GM19397 (cell line): ENCODE results near the gene CELF1.

Experiments
- ATAC-seq: cut with Tn5 transposase; IDR thresholded peaks from one replicate; pipeline ENCODE4 v1.9.1; 2021; ENCODE audit warnings: mild to moderate bottlenecking, moderate library complexity; ENCODE audit not compliant: unreplicated experiment

The CELF1 gene

DNA sequence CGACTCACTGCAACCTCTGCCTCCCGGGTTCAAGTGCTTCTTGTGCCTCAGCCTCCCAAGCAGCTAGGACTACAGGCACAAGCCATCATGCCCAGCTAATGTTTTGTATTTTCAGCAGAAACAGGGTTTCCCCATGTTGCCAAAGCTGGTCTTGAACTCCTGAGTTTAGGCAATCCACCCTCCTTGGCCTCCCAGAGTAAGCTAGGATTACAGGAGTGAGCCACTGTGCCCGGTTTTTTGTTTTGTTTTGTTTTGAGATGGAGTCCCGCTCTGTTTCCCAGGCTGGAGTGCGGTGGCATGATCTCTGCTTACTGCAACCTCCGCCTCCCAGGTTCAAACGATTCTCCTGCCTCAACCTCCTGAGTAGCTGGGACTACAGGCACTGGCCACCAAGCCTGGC lies 41.0 kb downstream of the CELF1 start:
- no peak for ATAC-seq

- ATAC-seq, result no peak
Observed at GRCh38 chr11:47510209-47510608, 42.7 kb downstream of the CELF1 start.

GRCh38 chr11:47509077-47509536 lies 43.8 kb downstream of the CELF1 start:
- ATAC-seq, result no peak

DNA sequence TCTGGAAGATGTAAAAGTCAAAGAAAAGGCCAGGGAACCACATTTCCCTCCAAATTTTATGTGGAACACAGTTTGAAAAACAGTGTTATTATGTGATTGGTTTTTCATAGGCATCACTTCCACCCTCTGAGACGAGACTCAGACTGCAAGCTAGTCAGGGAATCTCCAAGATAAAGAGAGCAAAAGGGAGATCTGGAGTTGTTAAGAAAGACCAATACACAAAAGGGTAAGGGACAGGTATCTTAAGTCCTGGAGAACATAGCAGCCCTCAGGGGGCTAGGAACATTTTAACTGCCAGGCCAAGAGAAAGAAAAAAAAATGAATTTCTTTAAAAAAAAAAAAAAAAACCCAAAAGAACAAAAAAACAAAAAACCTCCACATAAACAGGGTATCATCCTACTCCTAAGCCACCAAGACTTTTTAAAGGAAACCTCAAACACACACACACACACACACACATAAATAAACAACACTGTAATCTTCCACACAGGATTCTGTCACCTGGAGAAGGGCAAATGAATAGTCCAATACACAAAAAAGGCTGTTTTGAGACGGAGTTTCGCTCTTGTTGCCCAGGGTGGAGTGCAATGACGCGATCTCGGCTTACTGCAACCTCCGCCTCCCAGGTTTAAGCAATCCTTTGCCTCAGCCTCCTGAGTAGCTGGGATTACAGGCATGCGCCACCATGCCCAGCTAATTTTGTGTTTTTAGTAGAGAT lies 44.5 kb downstream of the CELF1 start:
- ATAC-seq, result no peak

- ATAC-seq, result no peak
Observed at GRCh38 chr11:47507563-47508239, 45.2 kb downstream of the CELF1 start.

- no peak for ATAC-seq
Observed at GRCh38 chr11:47506795-47507562, 46.0 kb downstream of the CELF1 start.

- no peak for ATAC-seq
Observed at GRCh38 chr11:47506373-47506772, 46.6 kb downstream of the CELF1 start.

GRCh38 chr11:47504910-47505309 lies 48.0 kb downstream of the CELF1 start:
- no peak for ATAC-seq

DNA sequence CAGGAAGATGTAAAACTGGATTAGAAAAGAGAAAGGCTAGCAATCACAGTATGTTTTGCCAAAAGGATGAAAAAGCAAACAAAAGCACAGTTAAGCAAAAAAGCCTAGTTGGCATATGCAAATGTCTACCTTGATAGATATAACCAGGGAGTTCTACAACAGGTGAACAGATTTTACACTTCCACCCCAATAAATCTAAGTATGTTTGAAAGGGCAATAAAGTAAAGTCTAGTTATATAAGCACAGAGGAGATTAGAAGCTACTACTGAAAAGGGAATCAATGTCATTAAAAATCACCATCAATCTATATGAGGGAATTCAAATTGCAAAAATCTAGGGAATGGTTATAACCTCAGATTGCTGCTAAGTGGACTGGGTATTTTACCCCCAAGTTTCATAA lies 49.7 kb downstream of the CELF1 start:
- ATAC-seq, result no peak

DNA sequence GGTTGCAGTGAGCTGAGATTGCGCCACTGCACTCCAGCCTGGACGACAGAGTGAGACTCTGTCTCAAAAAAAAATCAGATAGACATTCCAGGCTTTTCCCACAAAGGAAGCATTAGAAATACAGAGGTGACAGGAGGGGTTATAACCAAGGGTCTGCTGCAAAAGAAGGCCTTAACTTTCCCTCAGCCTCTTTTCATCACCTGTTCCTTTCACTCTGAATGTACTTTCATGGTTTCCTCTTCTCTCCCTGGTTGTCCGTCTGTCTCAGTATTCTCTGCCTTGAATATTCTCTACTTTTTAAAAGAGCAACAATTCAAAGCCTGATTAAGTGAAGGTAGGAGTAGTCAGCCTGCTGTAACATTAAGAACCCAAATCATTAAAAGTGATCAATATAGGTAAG lies 50.2 kb downstream of the CELF1 start:
- ATAC-seq, result no peak

GRCh38 chr11:47501101-47501500 lies 51.8 kb downstream of the CELF1 start:
- ATAC-seq, result no peak

GRCh38 chr11:47500121-47500520 lies 52.8 kb downstream of the CELF1 start:
- ATAC-seq, result no peak

- ATAC-seq, result no peak
Observed at GRCh38 chr11:47499614-47500013, 53.3 kb downstream of the CELF1 start.

DNA sequence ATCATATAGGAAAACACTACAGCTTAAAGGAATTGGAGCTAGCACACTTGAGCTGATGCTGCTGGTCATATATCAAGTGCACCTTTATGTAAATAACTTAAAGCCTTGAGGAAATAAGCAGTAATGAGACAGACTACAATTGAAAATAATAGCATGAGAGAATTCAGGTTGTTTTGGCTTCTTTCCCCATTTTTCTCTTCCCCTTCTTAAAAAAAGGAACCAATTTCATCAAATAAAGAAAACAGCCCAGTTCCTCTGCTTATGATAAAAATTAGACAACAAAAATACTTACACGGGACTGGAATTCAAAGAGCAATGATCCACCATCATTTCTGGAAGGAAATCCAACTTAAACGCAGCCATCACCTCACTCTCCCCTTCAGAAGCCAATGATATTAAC lies 53.8 kb downstream of the CELF1 start:
- ATAC-seq, result no peak

- no peak for ATAC-seq
Observed at GRCh38 chr11:47498584-47499152, 54.3 kb downstream of the CELF1 start.

GRCh38 chr11:47498149-47498548 lies 54.8 kb downstream of the CELF1 start:
- no peak for ATAC-seq

DNA sequence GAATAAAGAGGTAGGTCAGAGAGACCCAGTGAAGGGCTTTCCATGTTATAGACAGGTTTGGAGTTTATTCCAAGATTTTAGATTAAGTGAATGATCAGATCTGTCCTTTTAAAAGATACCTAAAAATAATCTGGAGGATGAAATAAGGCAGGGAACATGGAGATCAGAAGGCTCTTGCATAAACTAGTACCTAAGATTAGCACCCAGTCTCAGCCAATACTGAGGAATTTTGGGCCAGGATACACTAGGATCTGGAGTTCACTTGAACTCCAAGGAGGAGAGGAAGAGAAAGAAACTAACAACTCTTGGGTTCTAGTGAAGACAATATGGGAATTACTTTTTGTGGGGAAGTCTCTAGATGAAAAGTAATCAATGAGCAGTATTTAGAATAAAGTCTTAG lies 56.1 kb downstream of the CELF1 start:
- no peak for ATAC-seq

- ATAC-seq, result no peak
Observed at GRCh38 chr11:47495856-47496217, 57.1 kb downstream of the CELF1 start.

DNA sequence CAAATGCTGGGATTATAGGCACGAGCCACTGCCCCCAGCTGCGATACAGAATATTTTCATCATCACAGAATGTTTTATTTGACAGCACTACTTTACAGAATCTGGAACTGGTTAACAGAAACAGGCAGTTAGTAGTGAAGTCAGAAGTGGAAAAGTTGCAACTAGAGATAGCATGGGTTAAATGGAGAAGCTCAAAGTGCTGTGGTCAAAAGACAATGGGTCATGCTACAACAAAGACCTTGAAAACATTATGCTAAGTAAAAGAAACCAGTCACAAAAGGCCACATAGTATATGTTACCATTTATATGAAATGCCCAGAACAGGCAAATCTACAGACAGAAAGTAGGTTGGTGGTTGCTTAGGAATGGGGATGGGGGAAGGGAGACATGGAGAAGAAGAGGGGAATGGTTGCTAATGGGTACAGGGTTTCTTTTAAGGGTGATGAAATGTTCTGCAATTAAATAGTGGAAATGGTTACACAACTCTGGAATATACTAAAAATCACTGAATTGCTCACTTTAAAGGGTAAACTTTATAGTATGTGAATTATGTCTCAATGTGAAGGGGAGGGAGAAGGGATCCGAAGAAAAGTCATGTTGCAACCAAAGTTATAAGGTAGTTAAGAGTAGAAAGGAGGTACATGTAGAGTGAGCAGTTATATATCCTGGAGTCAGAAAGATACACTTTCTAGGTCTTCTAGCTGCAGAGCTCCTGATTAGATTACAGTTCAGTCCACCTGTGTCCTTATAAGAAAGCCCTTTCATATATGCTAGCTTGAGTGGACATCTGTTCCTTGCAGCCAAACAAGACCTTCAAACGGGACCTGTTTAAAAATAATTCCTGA lies 57.7 kb downstream of the CELF1 start:
- ATAC-seq, result no peak

GRCh38 chr11:47489395-47489755 lies 63.6 kb downstream of the CELF1 start:
- ATAC-seq, result no peak
